Measurements from ENCODE around the gene PAFAH1B2. TPM values are rescaled to one million over a fixed set of nuclear protein-coding genes. Genes with fewer than 3 reads are reported as not detected.

Gene PAFAH1B2
- total RNA-seq, 1 experiment from 2014 or later = 154 TPM

- Histone ChIP-seq H3K79me2 (ENCODE audit: insufficient read depth, low read length) (peaks cover 60% of the 10 kb centered on the region), H3K4me2 (ENCODE audit: low read length) (peak overlapping the region; percentile 96), H3K9me2 (ENCODE audit: insufficient read depth) (no peaks in the 10 kb centered on the region), H2AFZ (ENCODE audit: low read depth, low read length, poor library complexity, severe bottlenecking) (no peak overlapping the region), H3K27ac (ENCODE audit: low read depth, low read length) (no peak overlapping the region), H3K9ac (ENCODE audit: low read length) (peak overlapping the region; percentile 91), H3K4me1 (ENCODE audit: control insufficient read depth in 1 of 2, insufficient read depth in 2 of 2, low read length in 2 of 2) (peaks cover 23 to 31% of the 10 kb centered on the region in 2 experiments), H3K4me3 (replicated peaks in 1 of 2; ENCODE audit: low read depth in 1 of 2, low read length in 2 of 2) (peak overlapping the region; percentile 79 to 83), H3K27me3 (ENCODE audit: insufficient read depth, low read length) (no peaks in the 10 kb centered on the region), H3K36me3 (ENCODE audit: control insufficient read depth in 1 of 2, insufficient read depth in 2 of 2, low read length in 2 of 2) (no peaks in the 10 kb centered on the region), H3K9me3 (ENCODE audit: control insufficient read depth in 1 of 2, insufficient read depth in 1 of 2, low read depth in 1 of 2, low read length in 2 of 2) (no peaks in the 10 kb centered on the region), H4K20me1 (ENCODE audit: insufficient read depth) (no peaks in the 10 kb centered on the region)
- TF ChIP-seq EGR1 (IDR thresholded peaks at IDR 0.05; ENCODE audit: low read depth) (no peak), SRF (IDR thresholded peaks at IDR 0.05; ENCODE audit: low read depth) (no peak), MAX (IDR thresholded peaks at IDR 0.05) (no peak), POLR2A (IDR thresholded peaks at IDR 0.05; ENCODE audit: borderline replicate concordance, extremely low read depth, insufficient read depth, insufficient read length) (no peak), POLR2AphosphoS5 (IDR thresholded peaks at IDR 0.05; ENCODE audit: low read depth, low read length) (no peak), ZBTB33 (IDR thresholded peaks at IDR 0.05; ENCODE audit: extremely low read depth, insufficient replicate concordance, low read length) (no peak), EZH2phosphoT487 (IDR thresholded peaks at IDR 0.05; ENCODE audit: borderline replicate concordance) (no peak), RAD21 (IDR thresholded peaks at IDR 0.05; ENCODE audit: low read depth) (no peak), FOSL1 (IDR thresholded peaks at IDR 0.05; ENCODE audit: low read depth) (no peak), ATF3 (IDR thresholded peaks at IDR 0.05) (no peak), YY1 (IDR thresholded peaks at IDR 0.05; ENCODE audit: extremely low read depth, insufficient replicate concordance, low read depth, low read length) (no peak), SIN3A (IDR thresholded peaks at IDR 0.05; ENCODE audit: low read depth) (no peak), CBX3 (IDR thresholded peaks at IDR 0.05; ENCODE audit: low read depth) (no peak), REST (IDR thresholded peaks at IDR 0.05; ENCODE audit: low read depth) (no peak), EZH2 (IDR thresholded peaks at IDR 0.05) (no peak), ELF1 (IDR thresholded peaks at IDR 0.05; ENCODE audit: borderline replicate concordance, low read depth) (no peak), CEBPB (IDR thresholded peaks at IDR 0.05; ENCODE audit: low read depth) (no peak), TCF7L2 (IDR thresholded peaks at IDR 0.05; ENCODE audit: borderline replicate concordance, extremely low read depth, insufficient read depth, insufficient read length) (no peak)
- ATAC-seq (no peak), DNase-seq (ENCODE audit: low read depth, low spot score) (no peak)
- intact Hi-C loops (cut with micrococcal nuclease) = loop anchor here (2.0 kb wide), 1 partner anchor 216 kb away; no protein-coding TSS in a partner anchor
- BruUV-seq (replicated peaks) = no TSS peak
- ChIA-PET RAD21 (ENCODE audit: low non-redundant PET in 1 of 2, low total read pairs in 2 of 2, uncharacterized antibody in 2 of 2, unreplicated experiment in 2 of 2) (no interaction called here), POLR2A (interaction anchor here (0.9 kb wide), 1 partner anchor 9 kb away, joined by 3 read pairs; no protein-coding TSS in a partner anchor), CTCF (interaction anchor here (1.0 kb wide), 2 partner anchors 217 to 306 kb away, joined by 3 read pairs; partner anchors contain the start of gene APOA5)
These were observed 47.1 kb upstream of the PAFAH1B2 start for GRCh38 chr11:117097014-117097388.

All from HCT116 (cell line).